Right cardiac atrium (tissue), 5 donors: ENCODE data around the gene ST3GAL4. TPM values are rescaled to one million over a fixed set of nuclear protein-coding genes. Genes with fewer than 3 reads are reported as not detected.

Experiments
- ATAC-seq, 2 donors: fragments of 200-7000 bp; cut with Tn5 transposase; one replicate each; pipeline versions ENCODE4 v1.8.0 to v1.9.1; 2020; ENCODE audit warnings: moderate library complexity in 2 of 2, mild to moderate bottlenecking in 1 of 2
- DNase-seq, 3 donors: peaks; one replicate each; pipeline ENCODE4 v3.0.0-alpha.2; 2020
- H3K27ac ChIP-seq: one replicate; pipeline ENCODE4 v1.5.1; 2013; ENCODE audit warnings: mild to moderate bottlenecking, low read length, control low read depth, moderate library complexity
- H3K27me3 ChIP-seq: one replicate; pipeline ENCODE4 v1.6.1; 2013; ENCODE audit not compliant: control insufficient read depth, insufficient read depth
- H3K4me1 ChIP-seq: one replicate; pipeline ENCODE4 v1.6.1; 2013; ENCODE audit warnings: low read length; ENCODE audit not compliant: control insufficient read depth, insufficient read depth
- H3K4me3 ChIP-seq: one replicate; pipeline ENCODE4 v1.5.1; 2013; ENCODE audit warnings: low read length, control low read depth
- H3K9me3 ChIP-seq: one replicate; pipeline ENCODE4 v1.6.1; 2013; ENCODE audit warnings: low read length; ENCODE audit not compliant: control insufficient read depth
- WGBS: extraction: QIAGEN DNeasy Blood & Tissue Kit; methylation state at CpG from one replicate; pipeline ENCODE4 v1.1.7; 2013; 5-methylcytosine and 5-hydroxymethylcytosine counted together
- intact Hi-C, 4 donors: fragments of 100-400 bp; cut with DNase I; formaldehyde crosslinking; loops; one replicate each; pipeline versions ENCODE4 v1.11.0 to v1.14.0; 2022 to 2023
- polyA plus RNA-seq: library from polyadenylated mRNA; stranded (reverse); fragments of 200-250 nt; gene quantifications from one replicate; pipeline ENCODE4 v1.2.3, GENCODE V29; 2013
- total RNA-seq, 4 donors: library from RNA; stranded (reverse); fragmentation: NEBNext Ultra II Directional; extraction: Animal tissue kit (Norgen Biotek cat#: 25700); gene quantifications; one replicate each; pipeline ENCODE4 v1.2.1, GENCODE V29; 2021
- donor health status: healthy with polysubstance abuse.
- donor health status: DM: no; HTN: yes; CAD: no.
- donor health status: DM: no; HTN: no; CAD: no.
- donor health status: DM: no; HTN: yes; CAD: no; lungs with severe emphysema.
- donor health status: DM: yes; HTN: yes; CAD: no.

ST3GAL4 gene
- total and polyA plus RNA-seq, 5 donors = 57.3 to 96.9 (median 62.1) TPM

GRCh38 chr11:126416542-126417090 is 61.1 kb downstream of the ST3GAL4 start:
- Histone ChIP-seq H3K27ac (peak overlapping the region; percentile 93), H3K4me1 (peaks cover 26% of the 10 kb centered on the region), H3K9me3 (no peaks in the 10 kb centered on the region), H3K4me3 (peak overlapping the region; percentile 8), H3K27me3 (no peaks in the 10 kb centered on the region)
- peak; percentile 94 to 98 (median 97) for DNase-seq
- intact Hi-C loops = loop anchor here in 1 of 4 donors (10.0 kb wide), 1 partner anchor 102 kb away; no protein-coding TSS in a partner anchor
- 3% methylated on average over 52 of the region's 52 CpGs for WGBS
- ATAC-seq = peak; percentile 80 to 84

GRCh38 chr11:126417091-126417862 is 61.8 kb downstream of the ST3GAL4 start:
- intact Hi-C loops = loop anchor here in 1 of 4 donors (10.0 kb wide), 1 partner anchor 102 kb away; no protein-coding TSS in a partner anchor
- Histone ChIP-seq H3K9me3 (no peaks in the 10 kb centered on the region), H3K4me1 (peaks cover 26% of the 10 kb centered on the region), H3K4me3 (peak overlapping the region; percentile 8), H3K27ac (peak overlapping the region; percentile 93), H3K27me3 (no peaks in the 10 kb centered on the region)
- ATAC-seq (no peak), DNase-seq (no peak)
- WGBS = 58% methylated on average over 12 of the region's 12 CpGs

GRCh38 chr11:126418887-126419286 is 63.4 kb downstream of the ST3GAL4 start:
- DNase-seq (no peak), ATAC-seq (no peak)
- 0% methylated on average over 1 of the region's 1 CpG for WGBS
- H3K27ac ChIP-seq = no peak overlapping the region
- H3K4me3 ChIP-seq = no peak overlapping the region
- intact Hi-C loops = loop anchor here in 1 of 4 donors (10.0 kb wide), 1 partner anchor 104 kb away; no protein-coding TSS in a partner anchor
- H3K27me3 ChIP-seq = no peaks in the 10 kb centered on the region
- H3K9me3 ChIP-seq = no peaks in the 10 kb centered on the region
- H3K4me1 ChIP-seq = peaks cover 29% of the 10 kb centered on the region

- ATAC-seq (peak in 1 of 2 donors; percentile 1), DNase-seq (peak in 1 of 3 donors; percentile 79)
- Histone ChIP-seq H3K27me3 (no peaks in the 10 kb centered on the region), H3K27ac (peak overlapping the region; percentile 83), H3K4me3 (no peak overlapping the region), H3K9me3 (no peaks in the 10 kb centered on the region), H3K4me1 (peaks cover 27% of the 10 kb centered on the region)
- intact Hi-C loops = loop anchor here in 3 of 4 donors (5.0 to 10.0 kb wide), 2 partner anchors 105 to 108 kb away; no protein-coding TSS in a partner anchor
- whole genome bisulfite sequencing = 35% methylated on average over 11 of the region's 11 CpGs
Observed at GRCh38 chr11:126419801-126420697, 64.6 kb downstream of the ST3GAL4 start.

- H3K27ac ChIP-seq = peak overlapping the region; percentile 89
- H3K9me3 ChIP-seq = no peaks in the 10 kb centered on the region
- 21% methylated on average over 6 of the region's 6 CpGs for WGBS
- no peak overlapping the region for H3K4me3 ChIP-seq
- ATAC-seq (peak in 1 of 2 donors; percentile 1), DNase-seq (no peak)
- intact Hi-C loops = loop anchor here in 2 of 4 donors (5.0 to 10.0 kb wide), 2 partner anchors 106 to 108 kb away; no protein-coding TSS in a partner anchor
- H3K27me3 ChIP-seq = no peaks in the 10 kb centered on the region
- peaks cover 25% of the 10 kb centered on the region for H3K4me1 ChIP-seq
Observed at GRCh38 chr11:126420698-126421256, 65.3 kb downstream of the ST3GAL4 start.

GRCh38 chr11:126421271-126421671 is 65.8 kb downstream of the ST3GAL4 start:
- Histone ChIP-seq H3K4me3 (no peak overlapping the region), H3K27ac (peak overlapping the region; percentile 89), H3K9me3 (no peaks in the 10 kb centered on the region), H3K27me3 (no peaks in the 10 kb centered on the region), H3K4me1 (peaks cover 20% of the 10 kb centered on the region)
- intact Hi-C loops = loop anchor here in 2 of 4 donors (5.0 to 10.0 kb wide), 2 partner anchors 106 to 109 kb away; no protein-coding TSS in a partner anchor
- ATAC-seq (peak; percentile 27 to 71), DNase-seq (peak; percentile 68 to 89 (median 80))
- 32% methylated on average over 13 of the region's 13 CpGs for WGBS

GRCh38 chr11:126422446-126422845 is 67.0 kb downstream of the ST3GAL4 start:
- Histone ChIP-seq H3K9me3 (no peaks in the 10 kb centered on the region), H3K27ac (peak overlapping the region; percentile 42), H3K27me3 (no peaks in the 10 kb centered on the region), H3K4me3 (no peak overlapping the region), H3K4me1 (peaks cover 22% of the 10 kb centered on the region)
- intact Hi-C loops = loop anchor here in 2 of 4 donors (5.0 to 10.0 kb wide), 2 partner anchors 108 to 110 kb away; no protein-coding TSS in a partner anchor
- no peak for ATAC-seq
- DNase-seq = no peak
- 86% methylated on average over 2 of the region's 2 CpGs for WGBS

- intact Hi-C loops = loop anchor here in 2 of 4 donors (5.0 to 10.0 kb wide), 2 partner anchors 108 to 111 kb away; no protein-coding TSS in a partner anchor
- WGBS = 58% methylated on average over 2 of the region's 2 CpGs
- no peak overlapping the region for H3K4me3 ChIP-seq
- no peaks in the 10 kb centered on the region for H3K9me3 ChIP-seq
- H3K27ac ChIP-seq = peak overlapping the region; percentile 42
- H3K4me1 ChIP-seq = peaks cover 23% of the 10 kb centered on the region
- ATAC-seq (no peak), DNase-seq (peak in 1 of 3 donors; percentile 22)
- no peaks in the 10 kb centered on the region for H3K27me3 ChIP-seq
Observed at GRCh38 chr11:126423154-126423553, 67.7 kb downstream of the ST3GAL4 start.

GRCh38 chr11:126423743-126424142 is 68.3 kb downstream of the ST3GAL4 start:
- intact Hi-C loops = loop anchor here in 2 of 4 donors (5.0 to 10.0 kb wide), 2 partner anchors 109 to 111 kb away; no protein-coding TSS in a partner anchor
- peaks cover 23% of the 10 kb centered on the region for H3K4me1 ChIP-seq
- DNase-seq (peak in 1 of 3 donors; percentile 84), ATAC-seq (peak in 1 of 2 donors; percentile 13)
- 71% methylated on average over 11 of the region's 11 CpGs for WGBS
- no peaks in the 10 kb centered on the region for H3K9me3 ChIP-seq
- H3K27me3 ChIP-seq = no peaks in the 10 kb centered on the region
- H3K27ac ChIP-seq = peak overlapping the region; percentile 37
- H3K4me3 ChIP-seq = no peak overlapping the region
